Activated T-cell treated with anti-CD3 and anti-CD28 coated beads, Interleukin-2, amount 50 U/mL, for 24 hours (primary cell): ENCODE results near the gene SERGEF.

ENCODE experiments used
- DNase-seq: peaks from one replicate; pipeline ENCODE4 v3.0.0-alpha.2; 2020
- H3K27ac Mint-ChIP-seq: 2 replicates; pipeline ENCODE4 v1.8.0; 2020; ENCODE audit warnings: mild to moderate bottlenecking, mixed read lengths
- H3K27me3 Mint-ChIP-seq: 2 replicates; pipeline ENCODE4 v1.8.0; 2020; ENCODE audit warnings: mixed read lengths
- H3K36me3 Mint-ChIP-seq: 2 replicates; pipeline ENCODE4 v1.8.0; 2020; ENCODE audit warnings: low read depth, mixed read lengths
- H3K4me1 Mint-ChIP-seq: 2 replicates; pipeline ENCODE4 v1.8.0; 2020; ENCODE audit warnings: low read depth, mixed read lengths
- H3K4me3 Mint-ChIP-seq: 2 replicates; pipeline ENCODE4 v1.8.0; 2020; ENCODE audit warnings: mild to moderate bottlenecking, moderate library complexity, mixed read lengths
- H3K9me3 Mint-ChIP-seq: 2 replicates; pipeline ENCODE4 v1.8.0; 2020; ENCODE audit warnings: mixed read lengths

Gene SERGEF

GRCh38 chr11:17774232-17775034 is 238.4 kb downstream of the SERGEF start:
- no peak for DNase-seq
- Mint-ChIP-seq H3K9me3 (no peaks in the 10 kb centered on the region), H3K36me3 (no peaks in the 10 kb centered on the region), H3K27me3 (no peaks in the 10 kb centered on the region), H3K27ac (no peak overlapping the region), H3K4me1 (no peaks in the 10 kb centered on the region), H3K4me3 (no peak overlapping the region)

- Mint-ChIP-seq H3K27me3 (no peaks in the 10 kb centered on the region), H3K4me3 (no peak overlapping the region), H3K9me3 (no peaks in the 10 kb centered on the region), H3K27ac (no peak overlapping the region), H3K4me1 (no peaks in the 10 kb centered on the region), H3K36me3 (no peaks in the 10 kb centered on the region)
- DNase-seq: no peak
Measured at GRCh38 chr11:17773674-17774073, 239.2 kb downstream of the SERGEF start.

- Mint-ChIP-seq H3K9me3 (no peaks in the 10 kb centered on the region), H3K27me3 (no peaks in the 10 kb centered on the region), H3K4me3 (no peak overlapping the region), H3K4me1 (no peaks in the 10 kb centered on the region), H3K27ac (no peak overlapping the region), H3K36me3 (no peaks in the 10 kb centered on the region)
- no peak for DNase-seq
Measured at GRCh38 chr11:17772704-17773600, 239.9 kb downstream of the SERGEF start.

- no peak for DNase-seq
- no peaks in the 10 kb centered on the region for H3K27me3 Mint-ChIP-seq
- H3K4me1 Mint-ChIP-seq: no peaks in the 10 kb centered on the region
- H3K9me3 Mint-ChIP-seq: no peaks in the 10 kb centered on the region
- no peak overlapping the region for H3K4me3 Mint-ChIP-seq
- H3K27ac Mint-ChIP-seq: no peak overlapping the region
- H3K36me3 Mint-ChIP-seq: no peaks in the 10 kb centered on the region
Measured at GRCh38 chr11:17771841-17772401, 240.9 kb downstream of the SERGEF start.

GRCh38 chr11:17771415-17771814 is 241.4 kb downstream of the SERGEF start:
- DNase-seq: no peak
- no peaks in the 10 kb centered on the region for H3K9me3 Mint-ChIP-seq
- no peak overlapping the region for H3K27ac Mint-ChIP-seq
- no peaks in the 10 kb centered on the region for H3K36me3 Mint-ChIP-seq
- no peak overlapping the region for H3K4me3 Mint-ChIP-seq
- H3K27me3 Mint-ChIP-seq: no peaks in the 10 kb centered on the region
- no peaks in the 10 kb centered on the region for H3K4me1 Mint-ChIP-seq

- H3K4me1 Mint-ChIP-seq: no peaks in the 10 kb centered on the region
- DNase-seq: no peak
- no peaks in the 10 kb centered on the region for H3K27me3 Mint-ChIP-seq
- H3K36me3 Mint-ChIP-seq: no peaks in the 10 kb centered on the region
- H3K27ac Mint-ChIP-seq: no peak overlapping the region
- no peaks in the 10 kb centered on the region for H3K9me3 Mint-ChIP-seq
- H3K4me3 Mint-ChIP-seq: no peak overlapping the region
Measured at GRCh38 chr11:17770917-17771316, 241.9 kb downstream of the SERGEF start.

- Mint-ChIP-seq H3K9me3 (no peaks in the 10 kb centered on the region), H3K27ac (no peak overlapping the region), H3K36me3 (no peaks in the 10 kb centered on the region), H3K27me3 (no peaks in the 10 kb centered on the region), H3K4me3 (no peak overlapping the region), H3K4me1 (no peaks in the 10 kb centered on the region)
- no peak for DNase-seq
Measured at GRCh38 chr11:17770048-17770652, 242.7 kb downstream of the SERGEF start.

- no peak overlapping the region for H3K4me3 Mint-ChIP-seq
- no peaks in the 10 kb centered on the region for H3K36me3 Mint-ChIP-seq
- no peaks in the 10 kb centered on the region for H3K9me3 Mint-ChIP-seq
- no peak overlapping the region for H3K27ac Mint-ChIP-seq
- H3K4me1 Mint-ChIP-seq: no peaks in the 10 kb centered on the region
- DNase-seq: no peak
- H3K27me3 Mint-ChIP-seq: no peaks in the 10 kb centered on the region
Measured at GRCh38 chr11:17769218-17769617, 243.6 kb downstream of the SERGEF start.

GRCh38 chr11:17768547-17768946 is 244.3 kb downstream of the SERGEF start:
- Mint-ChIP-seq H3K27ac (no peak overlapping the region), H3K27me3 (no peaks in the 10 kb centered on the region), H3K4me1 (no peaks in the 10 kb centered on the region), H3K4me3 (no peak overlapping the region), H3K9me3 (no peaks in the 10 kb centered on the region), H3K36me3 (no peaks in the 10 kb centered on the region)
- DNase-seq: no peak

- H3K9me3 Mint-ChIP-seq: no peaks in the 10 kb centered on the region
- no peak overlapping the region for H3K4me3 Mint-ChIP-seq
- DNase-seq: no peak
- no peaks in the 10 kb centered on the region for H3K27me3 Mint-ChIP-seq
- H3K4me1 Mint-ChIP-seq: no peaks in the 10 kb centered on the region
- no peaks in the 10 kb centered on the region for H3K36me3 Mint-ChIP-seq
- H3K27ac Mint-ChIP-seq: no peak overlapping the region
Measured at GRCh38 chr11:17767914-17768313, 244.9 kb downstream of the SERGEF start.

GRCh38 chr11:17767301-17767885 is 245.5 kb downstream of the SERGEF start:
- Mint-ChIP-seq H3K9me3 (no peaks in the 10 kb centered on the region), H3K36me3 (no peaks in the 10 kb centered on the region), H3K4me1 (no peaks in the 10 kb centered on the region), H3K27me3 (no peaks in the 10 kb centered on the region), H3K27ac (no peak overlapping the region), H3K4me3 (no peak overlapping the region)
- DNase-seq: no peak

- Mint-ChIP-seq H3K9me3 (no peaks in the 10 kb centered on the region), H3K4me3 (no peak overlapping the region), H3K4me1 (no peaks in the 10 kb centered on the region), H3K27ac (no peak overlapping the region), H3K27me3 (no peaks in the 10 kb centered on the region), H3K36me3 (no peaks in the 10 kb centered on the region)
- DNase-seq: no peak
Measured at GRCh38 chr11:17766590-17766989, 246.3 kb downstream of the SERGEF start.

- no peaks in the 10 kb centered on the region for H3K4me1 Mint-ChIP-seq
- no peaks in the 10 kb centered on the region for H3K36me3 Mint-ChIP-seq
- DNase-seq: no peak
- H3K27ac Mint-ChIP-seq: no peak overlapping the region
- H3K4me3 Mint-ChIP-seq: no peak overlapping the region
- H3K9me3 Mint-ChIP-seq: no peaks in the 10 kb centered on the region
- no peaks in the 10 kb centered on the region for H3K27me3 Mint-ChIP-seq
Measured at GRCh38 chr11:17766073-17766359, 246.8 kb downstream of the SERGEF start.

GRCh38 chr11:17765356-17766072 is 247.3 kb downstream of the SERGEF start:
- Mint-ChIP-seq H3K4me1 (no peaks in the 10 kb centered on the region), H3K4me3 (no peak overlapping the region), H3K27me3 (no peaks in the 10 kb centered on the region), H3K27ac (no peak overlapping the region), H3K9me3 (no peaks in the 10 kb centered on the region), H3K36me3 (no peaks in the 10 kb centered on the region)
- DNase-seq: no peak
